ENCODE data around the gene COL11A1.

Gene COL11A1

GRCh38 chr1:103111926-103112325 lies 3.6 kb upstream of the COL11A1 start:
- Histone ChIP-seq H3K4me1 (ENCODE audit: low read length) (no peaks in the 10 kb centered on the region), H3K27ac (ENCODE audit: low read length) (no peak overlapping the region), H3K9me3 (ENCODE audit: insufficient read depth, low read length) (no peaks in the 10 kb centered on the region), H3K4me3 (ENCODE audit: low read length) (no peak overlapping the region), H3K79me2 (ENCODE audit: low read length) (no peaks in the 10 kb centered on the region), H3K27me3 (ENCODE audit: low read depth, low read length) (no peaks in the 10 kb centered on the region), H3K4me2 (ENCODE audit: low read length) (no peak overlapping the region), H2AFZ (ENCODE audit: low read depth, low read length) (no peak overlapping the region), H3K9ac (ENCODE audit: low read length) (no peak overlapping the region), H4K20me1 (ENCODE audit: insufficient read depth, low read length) (no peaks in the 10 kb centered on the region), H3K36me3 (replicated peaks; ENCODE audit: low read depth, low read length) (no peaks in the 10 kb centered on the region)
- TF ChIP-seq, protein P1, sequence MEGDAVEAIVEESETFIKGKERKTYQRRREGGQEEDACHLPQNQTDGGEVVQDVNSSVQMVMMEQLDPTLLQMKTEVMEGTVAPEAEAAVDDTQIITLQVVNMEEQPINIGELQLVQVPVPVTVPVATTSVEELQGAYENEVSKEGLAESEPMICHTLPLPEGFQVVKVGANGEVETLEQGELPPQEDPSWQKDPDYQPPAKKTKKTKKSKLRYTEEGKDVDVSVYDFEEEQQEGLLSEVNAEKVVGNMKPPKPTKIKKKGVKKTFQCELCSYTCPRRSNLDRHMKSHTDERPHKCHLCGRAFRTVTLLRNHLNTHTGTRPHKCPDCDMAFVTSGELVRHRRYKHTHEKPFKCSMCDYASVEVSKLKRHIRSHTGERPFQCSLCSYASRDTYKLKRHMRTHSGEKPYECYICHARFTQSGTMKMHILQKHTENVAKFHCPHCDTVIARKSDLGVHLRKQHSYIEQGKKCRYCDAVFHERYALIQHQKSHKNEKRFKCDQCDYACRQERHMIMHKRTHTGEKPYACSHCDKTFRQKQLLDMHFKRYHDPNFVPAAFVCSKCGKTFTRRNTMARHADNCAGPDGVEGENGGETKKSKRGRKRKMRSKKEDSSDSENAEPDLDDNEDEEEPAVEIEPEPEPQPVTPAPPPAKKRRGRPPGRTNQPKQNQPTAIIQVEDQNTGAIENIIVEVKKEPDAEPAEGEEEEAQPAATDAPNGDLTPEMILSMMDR (IDR thresholded peaks at IDR 0.05; ENCODE audit: low read depth, low read length) = no peak
- no peak for TF ChIP-seq EZH2phosphoT487 (IDR thresholded peaks at IDR 0.05; ENCODE audit: low read depth)

DNA sequence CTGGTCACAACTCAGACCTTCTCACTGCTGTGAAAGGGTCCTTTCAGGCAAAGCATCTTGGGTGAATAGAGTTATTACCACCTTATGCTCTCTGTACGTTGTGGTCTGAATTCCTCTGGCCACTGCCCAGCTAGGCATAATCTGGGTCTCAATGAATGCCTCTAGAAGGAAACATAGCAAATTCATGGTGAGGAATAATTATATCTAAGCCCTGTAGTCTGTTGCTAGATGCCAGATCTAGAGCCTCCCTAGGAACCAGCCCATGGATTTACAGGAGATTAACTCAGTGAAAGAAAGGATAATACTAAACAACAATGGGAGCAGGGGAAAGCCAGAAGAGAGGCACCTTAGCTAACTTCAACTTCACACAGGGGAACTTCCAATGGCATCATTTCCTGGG lies 2.4 kb upstream of the COL11A1 start:
- no peak overlapping the region for H3K27ac ChIP-seq (ENCODE audit: low read length)
- no peaks in the 10 kb centered on the region for H3K79me2 ChIP-seq (ENCODE audit: low read length)
- no peak overlapping the region for H3K4me3 ChIP-seq (ENCODE audit: low read length)
- no peak overlapping the region for H3K9ac ChIP-seq (ENCODE audit: low read length)
- no peaks in the 10 kb centered on the region for H3K27me3 ChIP-seq (ENCODE audit: low read depth, low read length)
- H3K4me2 ChIP-seq (ENCODE audit: low read length) = no peak overlapping the region
- no peaks in the 10 kb centered on the region for H3K36me3 ChIP-seq (replicated peaks; ENCODE audit: low read depth, low read length)
- H3K9me3 ChIP-seq (ENCODE audit: insufficient read depth, low read length) = no peaks in the 10 kb centered on the region
- H4K20me1 ChIP-seq (ENCODE audit: insufficient read depth, low read length) = no peaks in the 10 kb centered on the region
- no peaks in the 10 kb centered on the region for H3K4me1 ChIP-seq (ENCODE audit: low read length)
- TF ChIP-seq, protein P1 (IDR thresholded peaks at IDR 0.05; ENCODE audit: low read depth, low read length) = no peak
- no peak for TF ChIP-seq EZH2phosphoT487 (IDR thresholded peaks at IDR 0.05; ENCODE audit: low read depth)
- H2AFZ ChIP-seq (ENCODE audit: low read depth, low read length) = no peak overlapping the region

GRCh38 chr1:103109311-103109920 lies 1.1 kb upstream of the COL11A1 start:
- H3K36me3 ChIP-seq (replicated peaks; ENCODE audit: low read depth, low read length) = no peaks in the 10 kb centered on the region
- H3K4me1 ChIP-seq (ENCODE audit: low read length) = no peaks in the 10 kb centered on the region
- no peak overlapping the region for H3K4me2 ChIP-seq (ENCODE audit: low read length)
- H3K27ac ChIP-seq (ENCODE audit: low read length) = no peak overlapping the region
- no peaks in the 10 kb centered on the region for H4K20me1 ChIP-seq (ENCODE audit: insufficient read depth, low read length)
- no peaks in the 10 kb centered on the region for H3K79me2 ChIP-seq (ENCODE audit: low read length)
- no peaks in the 10 kb centered on the region for H3K9me3 ChIP-seq (ENCODE audit: insufficient read depth, low read length)
- no peak overlapping the region for H3K9ac ChIP-seq (ENCODE audit: low read length)
- TF ChIP-seq, protein P1 (IDR thresholded peaks at IDR 0.05; ENCODE audit: low read depth, low read length) = no peak
- no peak for TF ChIP-seq EZH2phosphoT487 (IDR thresholded peaks at IDR 0.05; ENCODE audit: low read depth)
- H2AFZ ChIP-seq (ENCODE audit: low read depth, low read length) = no peak overlapping the region
- no peak overlapping the region for H3K4me3 ChIP-seq (ENCODE audit: low read length)
- H3K27me3 ChIP-seq (ENCODE audit: low read depth, low read length) = no peaks in the 10 kb centered on the region

DNA sequence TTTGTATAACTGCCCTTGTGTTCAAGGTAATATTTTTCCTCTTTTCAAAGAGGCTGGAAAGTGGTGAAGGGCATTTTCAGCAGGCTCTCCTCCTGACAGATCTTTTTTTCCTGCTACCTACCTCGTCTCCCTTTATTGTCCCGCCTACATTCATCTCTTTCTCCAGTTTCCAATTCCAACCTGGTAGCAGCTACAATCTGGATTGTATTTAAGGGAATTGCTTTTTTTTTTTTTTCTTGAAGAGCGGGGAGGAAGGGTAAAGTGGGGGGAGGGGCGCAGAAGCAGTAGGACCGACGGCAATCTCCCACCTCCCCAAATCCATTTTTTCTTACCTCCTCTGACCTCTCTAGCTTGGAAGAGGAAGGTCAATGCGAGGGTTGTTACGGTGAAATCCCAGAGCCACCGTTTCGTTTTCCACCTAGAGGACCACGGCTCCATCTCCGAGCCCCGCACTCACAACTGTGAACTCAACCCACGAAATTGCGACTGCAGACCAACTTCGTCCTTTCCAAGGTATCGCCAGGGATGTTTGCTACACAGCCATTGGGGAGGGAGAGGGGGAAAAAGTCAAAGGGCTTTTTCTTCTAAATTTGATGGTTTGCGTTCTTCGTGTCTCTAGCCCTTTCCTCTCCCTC lies 464 bp downstream of the COL11A1 start:
- Histone ChIP-seq H4K20me1 (ENCODE audit: insufficient read depth, low read length) (no peaks in the 10 kb centered on the region), H3K4me3 (ENCODE audit: low read length) (no peak overlapping the region), H2AFZ (ENCODE audit: low read depth, low read length) (no peak overlapping the region), H3K9ac (ENCODE audit: low read length) (no peak overlapping the region), H3K4me2 (ENCODE audit: low read length) (no peak overlapping the region), H3K79me2 (ENCODE audit: low read length) (no peaks in the 10 kb centered on the region), H3K36me3 (replicated peaks; ENCODE audit: low read depth, low read length) (no peaks in the 10 kb centered on the region), H3K4me1 (ENCODE audit: low read length) (no peaks in the 10 kb centered on the region), H3K27ac (ENCODE audit: low read length) (no peak overlapping the region), H3K9me3 (ENCODE audit: insufficient read depth, low read length) (no peaks in the 10 kb centered on the region), H3K27me3 (ENCODE audit: low read depth, low read length) (no peaks in the 10 kb centered on the region)
- TF ChIP-seq, protein P1 (IDR thresholded peaks at IDR 0.05; ENCODE audit: low read depth, low read length) = no peak
- no peak for TF ChIP-seq EZH2phosphoT487 (IDR thresholded peaks at IDR 0.05; ENCODE audit: low read depth)
